AG04450 (cell line): Measurements from ENCODE around the gene ALOX12. TPM values are rescaled to one million over a fixed set of nuclear protein-coding genes. Genes with fewer than 3 reads are reported as not detected.
"Not testable (repeated sequence)": the region's sequence is repeated elsewhere in the genome, so short reads cannot be mapped to it uniquely, and the experiment has no call there.

Source experiments
- CTCF ChIA-PET: fragments of 300-600, 350-600 bp; formaldehyde crosslinking; extraction: SDS; loops from one replicate; lab custom pipeline; 2022; ENCODE audit warnings: antibody characterized with exemption, inconsistent platforms; lab: Charles Lee
- POLR2A ChIA-PET: fragments of 350-600 bp; formaldehyde crosslinking; extraction: SDS; loops from one replicate; lab custom pipeline; 2021; ENCODE audit warnings: antibody characterized with exemption, inconsistent platforms; lab: Yijun Ruan, JAX
- DNase-seq: peaks from one replicate; pipeline ENCODE4 v3.0.0-alpha.2; 2011; ENCODE audit warnings: low read depth, low spot score
- H3K27ac ChIP-seq: one replicate; pipeline ENCODE4 v1.5.1; 2012; ENCODE audit warnings: low read depth, low read length, control low read depth
- H3K27me3 ChIP-seq: one replicate; pipeline ENCODE4 v1.6.0; 2012; ENCODE audit warnings: low read length; ENCODE audit not compliant: control insufficient read depth, insufficient read depth
- H3K4me3 ChIP-seq: 2 replicates; pipeline ENCODE4 v1.5.1; 2011; ENCODE audit warnings: mild to moderate bottlenecking, low read depth, low read length, control low read depth
- H3K9me3 ChIP-seq: 2 replicates; pipeline ENCODE4 v1.5.1; 2012; ENCODE audit warnings: low read length; ENCODE audit not compliant: control insufficient read depth, insufficient read depth
- polyA plus RNA-seq: library from polyadenylated mRNA; depleted of rRNA; stranded (reverse); fragments of >200 nt; gene quantifications from 2 replicates; pipeline ENCODE4 v1.2.3, GENCODE V29; 2011
- TF ChIP-seq, protein P1 (sequence below): IDR thresholded peaks from 2 replicates; pipeline ENCODE4 v1.5.1; 2011; ENCODE audit warnings: low read depth, low read length, control low read depth, inconsistent platforms

The ALOX12 gene
- polyA plus RNA-seq, 1 experiment = not detected

DNA sequence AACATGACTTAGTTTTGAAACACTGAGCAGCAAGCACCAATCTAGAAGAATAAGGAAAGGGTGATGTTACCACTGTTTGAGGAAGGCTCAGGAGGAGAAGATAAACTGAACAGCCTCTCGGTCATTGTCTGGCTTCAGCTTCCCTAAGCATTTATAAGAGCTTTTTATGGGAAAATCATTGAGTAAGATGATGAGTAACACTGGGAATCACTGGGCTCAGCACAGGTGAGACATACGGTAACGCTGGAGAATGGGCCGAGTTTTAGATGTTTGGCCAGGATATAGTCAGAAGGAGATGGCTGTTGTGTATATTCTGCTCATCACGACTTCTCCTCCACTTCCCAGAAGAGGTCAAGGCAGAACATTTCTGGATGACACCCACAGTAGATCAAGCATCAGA is 42.2 kb upstream of the ALOX12 start:
- CTCF ChIA-PET = no interaction called here
- DNase-seq = no peak

DNA sequence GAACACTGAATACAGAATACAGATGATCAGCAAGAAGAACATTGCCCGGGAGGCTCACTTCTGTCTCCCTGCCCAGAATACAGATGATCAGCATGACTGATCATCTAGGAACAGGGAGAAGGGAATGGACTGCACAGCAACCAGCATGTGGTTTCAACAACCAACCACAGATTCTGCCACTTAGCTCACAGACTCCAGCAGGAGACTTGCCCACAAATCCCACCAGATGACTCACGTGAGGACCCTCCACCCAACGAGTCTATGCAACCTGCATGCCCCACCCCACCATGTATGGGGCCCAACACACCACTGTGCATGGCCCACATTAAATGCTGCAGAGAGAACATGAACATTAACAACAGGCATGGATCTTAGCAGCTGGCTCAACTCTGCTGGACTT is 36.1 kb upstream of the ALOX12 start:
- CTCF ChIA-PET = interaction anchor here (0.6 kb wide), 1 partner anchor 49 kb away, joined by 8 read pairs; no protein-coding TSS in a partner anchor
- TF ChIP-seq, protein P1, sequence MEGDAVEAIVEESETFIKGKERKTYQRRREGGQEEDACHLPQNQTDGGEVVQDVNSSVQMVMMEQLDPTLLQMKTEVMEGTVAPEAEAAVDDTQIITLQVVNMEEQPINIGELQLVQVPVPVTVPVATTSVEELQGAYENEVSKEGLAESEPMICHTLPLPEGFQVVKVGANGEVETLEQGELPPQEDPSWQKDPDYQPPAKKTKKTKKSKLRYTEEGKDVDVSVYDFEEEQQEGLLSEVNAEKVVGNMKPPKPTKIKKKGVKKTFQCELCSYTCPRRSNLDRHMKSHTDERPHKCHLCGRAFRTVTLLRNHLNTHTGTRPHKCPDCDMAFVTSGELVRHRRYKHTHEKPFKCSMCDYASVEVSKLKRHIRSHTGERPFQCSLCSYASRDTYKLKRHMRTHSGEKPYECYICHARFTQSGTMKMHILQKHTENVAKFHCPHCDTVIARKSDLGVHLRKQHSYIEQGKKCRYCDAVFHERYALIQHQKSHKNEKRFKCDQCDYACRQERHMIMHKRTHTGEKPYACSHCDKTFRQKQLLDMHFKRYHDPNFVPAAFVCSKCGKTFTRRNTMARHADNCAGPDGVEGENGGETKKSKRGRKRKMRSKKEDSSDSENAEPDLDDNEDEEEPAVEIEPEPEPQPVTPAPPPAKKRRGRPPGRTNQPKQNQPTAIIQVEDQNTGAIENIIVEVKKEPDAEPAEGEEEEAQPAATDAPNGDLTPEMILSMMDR = no peak

More for the DNA sequence above, 42.2 kb upstream of the ALOX12 start:
- Histone ChIP-seq H3K27me3 (no peaks in the 10 kb centered on the region), H3K27ac (no peak overlapping the region), H3K4me3 (no peak overlapping the region), H3K9me3 (no peaks in the 10 kb centered on the region)
- TF ChIP-seq, protein P1 = no peak
- POLR2A ChIA-PET = no interaction called here

DNA sequence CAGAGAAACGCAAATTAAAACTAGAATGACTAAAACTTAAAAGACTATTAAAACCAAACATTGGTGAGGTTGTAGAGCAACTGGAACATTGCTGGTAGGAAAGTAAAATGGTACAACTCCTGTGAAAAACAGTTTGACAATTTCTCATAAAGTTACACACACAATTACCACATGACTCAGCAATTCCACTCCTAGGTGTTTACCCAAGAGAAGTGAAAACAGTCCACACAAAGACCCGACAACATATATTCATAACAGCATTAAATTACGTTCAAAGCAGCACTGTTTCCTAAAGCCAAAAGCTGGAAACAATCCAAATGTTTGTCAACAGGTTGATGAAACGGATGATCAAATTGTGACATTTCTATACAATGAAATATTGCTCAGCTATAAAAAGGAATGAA is 26.5 kb upstream of the ALOX12 start:
- ChIA-PET POLR2A (no interaction called here), CTCF (interaction anchor here (1.9 kb wide), 1 partner anchor 58 kb away, joined by 6 read pairs; no protein-coding TSS in a partner anchor)
- H3K27me3 ChIP-seq = no peaks in the 10 kb centered on the region
- H3K4me3 ChIP-seq = no peak overlapping the region
- no peak for DNase-seq
- H3K27ac ChIP-seq = no peak overlapping the region
- TF ChIP-seq, protein P1 = no peak
- no peaks in the 10 kb centered on the region for H3K9me3 ChIP-seq

More for the DNA sequence above, 36.1 kb upstream of the ALOX12 start:
- Histone ChIP-seq H3K4me3 (no peak overlapping the region), H3K9me3 (no peaks in the 10 kb centered on the region), H3K27me3 (no peaks in the 10 kb centered on the region), H3K27ac (no peak overlapping the region)
- DNase-seq = no peak
- POLR2A ChIA-PET = no interaction called here

DNA sequence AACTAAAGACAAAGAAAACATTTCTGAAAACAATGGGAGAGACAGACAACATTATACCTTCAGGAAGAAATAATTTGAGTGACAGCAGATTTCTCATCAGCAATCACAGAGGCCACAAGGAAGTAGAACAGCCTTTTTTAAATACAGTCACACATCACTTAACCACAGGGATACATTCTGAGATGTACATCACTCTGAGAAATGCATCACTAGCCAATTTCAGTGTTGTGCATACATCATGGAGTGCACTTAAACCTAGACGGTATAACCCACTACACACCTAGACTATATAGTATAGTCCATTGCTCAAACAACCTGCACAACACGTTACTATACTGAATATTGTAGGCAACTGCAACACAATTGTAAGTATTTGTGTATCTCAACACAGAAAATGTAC is 24.9 kb upstream of the ALOX12 start:
- Histone ChIP-seq H3K9me3 (no peaks in the 10 kb centered on the region), H3K4me3 (no peak overlapping the region), H3K27me3 (no peaks in the 10 kb centered on the region), H3K27ac (no peak overlapping the region)
- POLR2A ChIA-PET = interaction anchor here (0.7 kb wide), 1 partner anchor 54 kb away, joined by 5 read pairs; no protein-coding TSS in a partner anchor
- CTCF ChIA-PET = interaction anchor here (1.4 kb wide), 1 partner anchor 15 kb away, joined by 6 read pairs; no protein-coding TSS in a partner anchor
- TF ChIP-seq, protein P1 = no peak
- no peak for DNase-seq

DNA sequence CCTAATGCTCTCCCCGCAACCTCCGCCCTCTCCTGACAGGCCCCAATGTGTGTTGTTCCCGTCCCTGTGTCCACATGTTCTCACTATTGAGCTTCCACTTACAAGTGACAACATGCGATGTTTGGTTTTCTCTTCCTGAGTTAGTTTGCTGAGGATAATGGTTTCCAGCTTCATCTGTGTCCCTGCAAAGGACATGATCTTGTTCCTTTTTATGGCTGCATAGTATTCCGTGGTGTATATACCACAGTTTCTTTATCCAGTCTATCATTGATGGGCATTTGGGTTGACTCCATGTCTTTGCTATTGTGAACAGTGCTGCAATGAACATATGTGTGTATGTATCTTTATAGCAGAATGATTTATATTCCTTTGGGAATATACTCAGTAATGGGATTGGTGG is 16.4 kb upstream of the ALOX12 start:
- H3K27ac ChIP-seq, H3K4me3 ChIP-seq, DNase-seq, CTCF ChIA-PET, H3K9me3 ChIP-seq, H3K27me3 ChIP-seq, POLR2A ChIA-PET: not testable (repeated sequence)
